Karpas-422 (cell line): ENCODE results near the gene POF1B. TPM values are rescaled to one million over a fixed set of nuclear protein-coding genes. Genes with fewer than 3 reads are reported as not detected.
"Not testable (repeated sequence)": the region's sequence is repeated elsewhere in the genome, so short reads cannot be mapped to it uniquely, and the experiment has no call there.

Experiments used
- DNase-seq: peaks from one replicate; pipeline ENCODE4 v3.0.0-alpha.2; 2015
- H2AFZ ChIP-seq: fragments of 200-600 bp; sonication (generic); 2 replicates; pipeline ENCODE4 v1.6.1; 2014; ENCODE audit warnings: antibody characterized with exemption, low read length, mixed read lengths
- H3K27ac ChIP-seq: fragments of 200-600 bp; sonication (generic); 2 replicates; pipeline ENCODE4 v1.5.1; 2014; ENCODE audit warnings: mild to moderate bottlenecking, low read length, moderate library complexity
- H3K27me3 ChIP-seq: fragments of 200-600 bp; sonication (generic); 2 replicates; pipeline ENCODE4 v1.6.1; 2014; ENCODE audit warnings: low read length, mixed read lengths
- H3K36me3 ChIP-seq: fragments of 200-600 bp; sonication (generic); 2 replicates; pipeline ENCODE4 v1.6.1; 2014; ENCODE audit warnings: low read length, mixed read lengths; ENCODE audit not compliant: insufficient read depth
- H3K4me1 ChIP-seq: fragments of 200-600 bp; sonication (generic); 2 replicates; pipeline ENCODE4 v1.6.1; 2014; ENCODE audit warnings: mild to moderate bottlenecking, low read length, mixed read lengths
- H3K4me2 ChIP-seq: fragments of 200-600 bp; sonication (generic); 2 replicates; pipeline ENCODE4 v1.6.1; 2014; ENCODE audit warnings: low read length, low read depth, mild to moderate bottlenecking; ENCODE audit not compliant: poor library complexity, severe bottlenecking
- H3K4me3 ChIP-seq: fragments of 200-600 bp; sonication (generic); 2 replicates; pipeline ENCODE4 v1.5.1; 2014; ENCODE audit warnings: mild to moderate bottlenecking, antibody characterized with exemption, low read length, mixed read lengths
- H3K79me2 ChIP-seq: fragments of 200-600 bp; sonication (generic); 2 replicates; pipeline ENCODE4 v1.6.1; 2014; ENCODE audit warnings: mild to moderate bottlenecking, low read length, mixed read lengths
- H3K9ac ChIP-seq: fragments of 200-600 bp; sonication (generic); 2 replicates; pipeline ENCODE4 v1.6.0; 2014; ENCODE audit warnings: low read length
- H3K9me2 ChIP-seq: fragments of 200-600 bp; sonication (generic), shearing (Covaris generic); replicated peaks from 2 replicates; pipeline ENCODE4 v1.6.0; 2014; ENCODE audit warnings: mild to moderate bottlenecking, low read length, moderate library complexity; ENCODE audit not compliant: insufficient read depth
- H3K9me3 ChIP-seq: fragments of 300-700, 200-600 bp; sonication (generic); 2 replicates; pipeline ENCODE4 v1.6.1; 2014; ENCODE audit warnings: low read length, mixed read lengths
- H4K20me1 ChIP-seq: fragments of 200-600 bp; sonication (generic); 2 replicates; pipeline ENCODE4 v1.6.1; 2014; ENCODE audit warnings: mild to moderate bottlenecking, antibody characterized with exemption, low read length, low read depth; ENCODE audit not compliant: insufficient read depth
- total RNA-seq: library from RNA; depleted of rRNA; stranded (reverse); fragments of >200 nt; shearing (Covaris generic); gene quantifications from 2 replicates; pipeline ENCODE4 v1.2.3, GENCODE V29; 2014; ENCODE audit warnings: low replicate concordance; rRNA removed

Gene POF1B
- total RNA-seq, 1 experiment from 2014 or later: 16.9 TPM

GRCh38 chrX:85288992-85289723 is 90.3 kb downstream of the POF1B start:
- Histone ChIP-seq H3K9me3 (peaks cover 17% of the 10 kb centered on the region), H3K36me3 (no peaks in the 10 kb centered on the region), H3K4me3 (no peak overlapping the region), H3K9me2 (no peaks in the 10 kb centered on the region), H3K79me2 (no peaks in the 10 kb centered on the region), H3K9ac (no peak overlapping the region), H3K4me2 (no peak overlapping the region), H3K27me3 (no peaks in the 10 kb centered on the region), H4K20me1 (no peaks in the 10 kb centered on the region), H3K27ac (no peak overlapping the region), H2AFZ (no peak overlapping the region), H3K4me1 (no peaks in the 10 kb centered on the region)
- no peak for DNase-seq

GRCh38 chrX:85285286-85285685 is 94.2 kb downstream of the POF1B start:
- H4K20me1 ChIP-seq, H3K4me2 ChIP-seq, H3K9ac ChIP-seq, H3K9me2 ChIP-seq, H3K27ac ChIP-seq, H3K4me3 ChIP-seq, H3K4me1 ChIP-seq, H3K27me3 ChIP-seq, H2AFZ ChIP-seq, DNase-seq, H3K79me2 ChIP-seq, H3K36me3 ChIP-seq: not testable (repeated sequence)
- peaks cover 11% of the 10 kb centered on the region for H3K9me3 ChIP-seq

GRCh38 chrX:85244450-85245211 is 134.8 kb downstream of the POF1B start:
- H3K4me2 ChIP-seq: peak overlapping the region; percentile 61
- peak overlapping the region; percentile 72 for H3K4me3 ChIP-seq
- H4K20me1 ChIP-seq: no peaks in the 10 kb centered on the region
- H3K4me1 ChIP-seq: peaks cover 14% of the 10 kb centered on the region
- peak overlapping the region; percentile 75 for H3K9ac ChIP-seq
- DNase-seq: peak; percentile 73
- no peaks in the 10 kb centered on the region for H3K9me2 ChIP-seq
- H2AFZ ChIP-seq: peak overlapping the region; percentile 96; the same call in 1 of the 2 replicates
- no peaks in the 10 kb centered on the region; the same call in 1 of the 2 replicates for H3K9me3 ChIP-seq
- H3K27me3 ChIP-seq: no peaks in the 10 kb centered on the region
- peaks cover 23% of the 10 kb centered on the region for H3K36me3 ChIP-seq
- no peak overlapping the region for H3K27ac ChIP-seq
- peaks cover 40% of the 10 kb centered on the region for H3K79me2 ChIP-seq

- H3K27me3 ChIP-seq: no peaks in the 10 kb centered on the region
- H4K20me1 ChIP-seq: no peaks in the 10 kb centered on the region
- peak within 1 kb of the TSS; percentile 75 for H3K9ac ChIP-seq
- peaks cover 33% of the 10 kb centered on the region for H3K79me2 ChIP-seq
- no peaks in the 10 kb centered on the region; the same call in 1 of the 2 replicates for H3K9me3 ChIP-seq
- DNase-seq: peak; percentile 84
- H3K4me3 ChIP-seq: peak within 1 kb of the TSS; percentile 72
- peak within 1 kb of the TSS; percentile 96 for H2AFZ ChIP-seq
- H3K36me3 ChIP-seq: peaks cover 21% of the 10 kb centered on the region; the same call in 1 of the 2 replicates
- peaks cover 14% of the 10 kb centered on the region for H3K4me1 ChIP-seq
- H3K4me2 ChIP-seq: peak within 1 kb of the TSS; percentile 61
- no peaks in the 10 kb centered on the region for H3K9me2 ChIP-seq
- H3K27ac ChIP-seq: no peak within 1 kb of the TSS
Measured at GRCh38 chrX:85243761-85244449, 135.6 kb downstream of the POF1B start, which contains the start of the genes SATL1 and ZNF711. Gene SATL1, minus strand, starts transcription at chrX:85243779. Its CDS starts 134,811 bp downstream, at chrX:85108968. Gene ZNF711, plus strand, starts transcription at chrX:85243991. Its CDS starts 3,582 bp downstream, at chrX:85247573.

GRCh38 chrX:85243155-85243554 is 136.3 kb downstream of the POF1B start:
- H2AFZ ChIP-seq: peak overlapping the region; percentile 96

More at GRCh38 chrX:85243155-85243554, 136.3 kb downstream of the POF1B start:
- H3K27ac ChIP-seq: no peak overlapping the region
- no peaks in the 10 kb centered on the region; the same call in 1 of the 2 replicates for H3K9me3 ChIP-seq
- peak overlapping the region; percentile 61 for H3K4me2 ChIP-seq
- H3K36me3 ChIP-seq: peaks cover 15% of the 10 kb centered on the region; the same call in 1 of the 2 replicates
- no peak for DNase-seq
- H3K4me3 ChIP-seq: peak overlapping the region; percentile 72
- no peaks in the 10 kb centered on the region for H4K20me1 ChIP-seq
- peaks cover 27% of the 10 kb centered on the region for H3K79me2 ChIP-seq
- peaks cover 14% of the 10 kb centered on the region for H3K4me1 ChIP-seq
- peak overlapping the region; percentile 75 for H3K9ac ChIP-seq
- H3K27me3 ChIP-seq: no peaks in the 10 kb centered on the region
- H3K9me2 ChIP-seq: no peaks in the 10 kb centered on the region

Other genes with a start within 250 kb of the POF1B start
- gene SATL1, start 135.9 kb downstream of the POF1B start, total RNA-seq: 0.52 and 0.79 TPM in 2 replicates
- gene ZNF711, start 135.7 kb downstream of the POF1B start, total RNA-seq: 15.2 and 28.3 TPM in 2 replicates